ENCODE measurements around the gene CSF1. TPM values are rescaled to one million over a fixed set of nuclear protein-coding genes. Genes with fewer than 3 reads are reported as not detected.

CSF1 gene
- total RNA-seq, 4 donors from 2014 or later: 9.7 to 63.1 (median 14.4) TPM

DNA sequence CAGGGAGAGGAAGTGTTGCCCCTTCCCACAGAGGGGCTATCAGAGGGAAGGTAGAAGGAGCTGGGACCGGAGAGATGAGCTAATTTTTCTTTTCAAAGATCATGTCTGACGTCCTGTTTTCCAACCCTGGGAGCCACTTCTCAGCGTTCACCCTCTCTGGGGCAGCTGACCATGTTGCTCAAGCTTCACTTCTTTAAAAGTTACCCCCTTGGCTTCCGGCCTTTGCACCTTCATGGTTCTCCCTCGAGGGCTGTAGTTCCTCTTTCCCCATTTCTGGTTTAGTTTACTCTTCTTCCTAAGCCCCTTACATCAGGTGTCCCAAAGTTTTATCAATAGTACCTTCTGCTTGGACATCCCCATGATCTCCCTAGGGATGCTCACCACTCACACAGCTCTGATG is 23.8 kb upstream of the CSF1 start:
- H3K27me3 ChIP-seq: no peaks in the 10 kb centered on the region
- H3K4me3 ChIP-seq: no peak overlapping the region
- no peaks in the 10 kb centered on the region for H3K36me3 ChIP-seq
- no peaks in the 10 kb centered on the region for H3K9me3 ChIP-seq
- in situ Hi-C loops (cut with MboI; ENCODE audit: low pct_ligation_motif_present in 1 of 4, low pct_unique_long_range_greater_than_20kb in 1 of 4, low sequenced_read_pairs in 3 of 4): no loop called here
- H3K4me1 ChIP-seq: peaks cover 0 to 9% (median 5%) of the 10 kb centered on the region in 4 donors
- WGBS, 2 donors (ENCODE audit: low coverage in 1 of 2): 77 to 81% methylated on average over 3 to 5 of the region's 5 CpGs
- TF ChIP-seq POLR2A (IDR thresholded peaks at IDR 0.05) (no peak), EP300 (IDR thresholded peaks at IDR 0.05; ENCODE audit: low read depth) (no peak), POLR2AphosphoS5 (IDR thresholded peaks at IDR 0.05) (no peak)
- TF ChIP-seq, protein P1, sequence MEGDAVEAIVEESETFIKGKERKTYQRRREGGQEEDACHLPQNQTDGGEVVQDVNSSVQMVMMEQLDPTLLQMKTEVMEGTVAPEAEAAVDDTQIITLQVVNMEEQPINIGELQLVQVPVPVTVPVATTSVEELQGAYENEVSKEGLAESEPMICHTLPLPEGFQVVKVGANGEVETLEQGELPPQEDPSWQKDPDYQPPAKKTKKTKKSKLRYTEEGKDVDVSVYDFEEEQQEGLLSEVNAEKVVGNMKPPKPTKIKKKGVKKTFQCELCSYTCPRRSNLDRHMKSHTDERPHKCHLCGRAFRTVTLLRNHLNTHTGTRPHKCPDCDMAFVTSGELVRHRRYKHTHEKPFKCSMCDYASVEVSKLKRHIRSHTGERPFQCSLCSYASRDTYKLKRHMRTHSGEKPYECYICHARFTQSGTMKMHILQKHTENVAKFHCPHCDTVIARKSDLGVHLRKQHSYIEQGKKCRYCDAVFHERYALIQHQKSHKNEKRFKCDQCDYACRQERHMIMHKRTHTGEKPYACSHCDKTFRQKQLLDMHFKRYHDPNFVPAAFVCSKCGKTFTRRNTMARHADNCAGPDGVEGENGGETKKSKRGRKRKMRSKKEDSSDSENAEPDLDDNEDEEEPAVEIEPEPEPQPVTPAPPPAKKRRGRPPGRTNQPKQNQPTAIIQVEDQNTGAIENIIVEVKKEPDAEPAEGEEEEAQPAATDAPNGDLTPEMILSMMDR (IDR thresholded peaks at IDR 0.05): no peak
- no peak overlapping the region for H3K27ac ChIP-seq
- no peak for DNase-seq
- intact Hi-C loops (cut with DNase I; ENCODE audit: low total_unique reads): no loop called here

GRCh38 chr1:109887271-109887670 is 23.4 kb upstream of the CSF1 start:
- intact Hi-C loops (cut with DNase I; ENCODE audit: low total_unique reads) (no loop called here), in situ Hi-C loops (cut with MboI; ENCODE audit: low pct_ligation_motif_present in 1 of 4, low pct_unique_long_range_greater_than_20kb in 1 of 4, low sequenced_read_pairs in 3 of 4) (no loop called here)
- Histone ChIP-seq H3K4me1 (peaks cover 0 to 11% (median 8%) of the 10 kb centered on the region in 4 donors), H3K9me3 (no peaks in the 10 kb centered on the region), H3K27me3 (no peaks in the 10 kb centered on the region), H3K4me3 (no peak overlapping the region), H3K27ac (no peak overlapping the region), H3K36me3 (no peaks in the 10 kb centered on the region)
- WGBS, 2 donors (ENCODE audit: low coverage in 1 of 2): 81% methylated on average over 3 to 8 of the region's 8 CpGs
- DNase-seq: no peak
- TF ChIP-seq POLR2A (IDR thresholded peaks at IDR 0.05) (no peak), POLR2AphosphoS5 (IDR thresholded peaks at IDR 0.05) (no peak), EP300 (IDR thresholded peaks at IDR 0.05; ENCODE audit: low read depth) (no peak)
- TF ChIP-seq, protein P1 (IDR thresholded peaks at IDR 0.05): no peak

- H3K4me1 ChIP-seq: peaks cover 0 to 17% (median 11%) of the 10 kb centered on the region in 4 donors
- H3K36me3 ChIP-seq: no peaks in the 10 kb centered on the region
- no peak for DNase-seq
- TF ChIP-seq, protein P1 (IDR thresholded peaks at IDR 0.05): no peak
- no peak for TF ChIP-seq EP300 (IDR thresholded peaks at IDR 0.05; ENCODE audit: low read depth)
- TF ChIP-seq POLR2A (IDR thresholded peaks at IDR 0.05): no peak
- no peak for TF ChIP-seq POLR2AphosphoS5 (IDR thresholded peaks at IDR 0.05)
- H3K9me3 ChIP-seq: no peaks in the 10 kb centered on the region
- no peaks in the 10 kb centered on the region for H3K27me3 ChIP-seq
- intact Hi-C loops (cut with DNase I; ENCODE audit: low total_unique reads) (no loop called here), in situ Hi-C loops (cut with MboI; ENCODE audit: low pct_ligation_motif_present in 1 of 4, low pct_unique_long_range_greater_than_20kb in 1 of 4, low sequenced_read_pairs in 3 of 4) (no loop called here)
- H3K27ac ChIP-seq: no peak overlapping the region
- WGBS, 2 donors (ENCODE audit: low coverage in 1 of 2): 76 to 80% methylated on average over 1 to 10 of the region's 10 CpGs
- H3K4me3 ChIP-seq: no peak overlapping the region
These were observed 22.8 kb upstream of the CSF1 start for GRCh38 chr1:109887884-109888283.

- in situ Hi-C loops (cut with MboI; ENCODE audit: low pct_ligation_motif_present in 1 of 4, low pct_unique_long_range_greater_than_20kb in 1 of 4, low sequenced_read_pairs in 3 of 4) (no loop called here), intact Hi-C loops (cut with DNase I; ENCODE audit: low total_unique reads) (no loop called here)
- TF ChIP-seq POLR2AphosphoS5 (IDR thresholded peaks at IDR 0.05) (no peak), POLR2A (IDR thresholded peaks at IDR 0.05) (no peak), EP300 (IDR thresholded peaks at IDR 0.05; ENCODE audit: low read depth) (no peak)
- TF ChIP-seq, protein P1 (IDR thresholded peaks at IDR 0.05): no peak
- DNase-seq: no peak
- WGBS, 2 donors (ENCODE audit: low coverage in 1 of 2): 83 to 94% methylated on average over 3 of the region's 3 CpGs
- Histone ChIP-seq H3K4me1 (peaks cover 0 to 16% (median 6%) of the 10 kb centered on the region in 4 donors), H3K27me3 (no peaks in the 10 kb centered on the region), H3K27ac (no peak overlapping the region), H3K4me3 (no peak overlapping the region), H3K9me3 (no peaks in the 10 kb centered on the region), H3K36me3 (no peaks in the 10 kb centered on the region)
These were observed 21.6 kb upstream of the CSF1 start for GRCh38 chr1:109889094-109889493.

Measured in transverse colon (tissue), 4 donors.